ENCODE data around the gene MYL12A.

DNA sequence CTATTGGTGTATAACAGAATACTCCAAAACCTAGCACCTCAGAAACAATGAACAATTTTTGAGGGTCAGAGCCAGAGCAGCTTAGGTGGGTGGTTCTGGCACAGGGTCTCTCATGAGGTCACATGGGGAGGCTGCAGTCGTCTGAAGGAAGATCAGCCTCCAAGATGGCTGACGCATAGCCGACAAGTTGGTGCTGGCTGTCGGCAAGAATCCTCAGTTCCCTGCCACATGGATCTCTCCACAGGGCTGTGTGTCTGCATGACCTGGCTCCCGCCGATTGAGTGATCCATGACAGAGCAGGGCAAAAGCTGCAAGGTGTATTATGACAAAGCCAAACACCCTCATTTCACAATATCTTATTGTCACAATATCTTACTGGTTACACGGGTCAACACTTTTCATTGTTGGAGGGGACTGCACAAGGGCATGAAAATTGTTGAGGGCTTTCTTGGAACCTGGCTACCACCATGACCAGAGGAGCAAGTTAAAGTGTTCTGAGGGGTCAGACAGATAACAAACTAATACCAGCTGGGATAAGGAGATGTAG, 18.5 kb downstream of the MYL12A start:
- no peak for TF ChIP-seq SUZ12 (IDR thresholded peaks at IDR 0.05)
- TF ChIP-seq ELF4 (IDR thresholded peaks at IDR 0.05) = no peak
- no peak for TF ChIP-seq CTBP1 (IDR thresholded peaks at IDR 0.05; ENCODE audit: borderline replicate concordance)
- no peak for TF ChIP-seq NFRKB (IDR thresholded peaks at IDR 0.05)
- no peak for TF ChIP-seq SP1 (IDR thresholded peaks at IDR 0.05)
- no peak for TF ChIP-seq L3MBTL2 (conservative IDR thresholded peaks at IDR 0.05)
- TF ChIP-seq BHLHE40 (IDR thresholded peaks at IDR 0.05; ENCODE audit: borderline replicate concordance) = no peak

Measured in HEK293T (cell line).